K562 treated with DMSO at 1 percent for 12 hours (cell line): Measurements from ENCODE around the gene ABL1. TPM values are rescaled to one million over a fixed set of nuclear protein-coding genes. Genes with fewer than 3 reads are reported as not detected.

Experiments
- total RNA-seq: library from RNA; unstranded; fragments of 300-600 nt; gene quantifications from 2 replicates; pipeline ENCODE4 v1.2.3, GENCODE V29; 2022; ENCODE audit not compliant: insufficient read depth

The ABL1 gene
- total RNA-seq = 49.8 and 135 TPM in 2 replicates

GRCh38 chr9:130834371-130835336 is at the start of gene ABL1:
ABL1 (plus strand) TSS chr9:130835254; CDS start chr9:130835447, 193 bp downstream.

GRCh38 chr9:130896233-130897014 is 61.4 kb downstream of the ABL1 start, which contains the start of gene QRFP:
QRFP (minus strand) TSS chr9:130896812; CDS start chr9:130893838, 2,974 bp downstream.

Other genes starting within 250 kb of the ABL1 start
- not detected in 2 replicates for gene PRDM12, start 170.7 kb upstream of the ABL1 start, total RNA-seq
- gene EXOSC2, start 141.5 kb upstream of the ABL1 start, total RNA-seq = 20.2 and 30.9 TPM in 2 replicates
- 1.2 TPM in 1 of 2 replicates, not detected in the other for gene QRFP, start 61.6 kb downstream of the ABL1 start, total RNA-seq
- gene FIBCD1, start 104.0 kb downstream of the ABL1 start, total RNA-seq = not detected in 2 replicates
- gene LAMC3, start 173.9 kb downstream of the ABL1 start, total RNA-seq = not detected in 2 replicates